ES-I3 (cell line): Measurements from ENCODE around the gene OFD1.

ENCODE experiments used
- H3K36me3 ChIP-seq: 2 replicates; pipeline ENCODE4 v1.6.1; 2013; ENCODE audit warnings: mild to moderate bottlenecking, low read length, control low read depth, moderate library complexity; ENCODE audit not compliant: insufficient read depth
- H3K4me1 ChIP-seq: 2 replicates; pipeline ENCODE4 v1.6.1; 2013; ENCODE audit warnings: mild to moderate bottlenecking, control low read depth, low read length; ENCODE audit not compliant: insufficient read depth
- H3K9ac ChIP-seq: 2 replicates; pipeline ENCODE4 v1.6.1; 2013; ENCODE audit warnings: low read depth, mild to moderate bottlenecking, low read length, moderate library complexity
- H3K9me3 ChIP-seq: 2 replicates; pipeline ENCODE4 v1.6.1; 2013; ENCODE audit warnings: mild to moderate bottlenecking, low read length, moderate library complexity; ENCODE audit not compliant: control insufficient read depth, insufficient read depth

OFD1 gene, protein sequence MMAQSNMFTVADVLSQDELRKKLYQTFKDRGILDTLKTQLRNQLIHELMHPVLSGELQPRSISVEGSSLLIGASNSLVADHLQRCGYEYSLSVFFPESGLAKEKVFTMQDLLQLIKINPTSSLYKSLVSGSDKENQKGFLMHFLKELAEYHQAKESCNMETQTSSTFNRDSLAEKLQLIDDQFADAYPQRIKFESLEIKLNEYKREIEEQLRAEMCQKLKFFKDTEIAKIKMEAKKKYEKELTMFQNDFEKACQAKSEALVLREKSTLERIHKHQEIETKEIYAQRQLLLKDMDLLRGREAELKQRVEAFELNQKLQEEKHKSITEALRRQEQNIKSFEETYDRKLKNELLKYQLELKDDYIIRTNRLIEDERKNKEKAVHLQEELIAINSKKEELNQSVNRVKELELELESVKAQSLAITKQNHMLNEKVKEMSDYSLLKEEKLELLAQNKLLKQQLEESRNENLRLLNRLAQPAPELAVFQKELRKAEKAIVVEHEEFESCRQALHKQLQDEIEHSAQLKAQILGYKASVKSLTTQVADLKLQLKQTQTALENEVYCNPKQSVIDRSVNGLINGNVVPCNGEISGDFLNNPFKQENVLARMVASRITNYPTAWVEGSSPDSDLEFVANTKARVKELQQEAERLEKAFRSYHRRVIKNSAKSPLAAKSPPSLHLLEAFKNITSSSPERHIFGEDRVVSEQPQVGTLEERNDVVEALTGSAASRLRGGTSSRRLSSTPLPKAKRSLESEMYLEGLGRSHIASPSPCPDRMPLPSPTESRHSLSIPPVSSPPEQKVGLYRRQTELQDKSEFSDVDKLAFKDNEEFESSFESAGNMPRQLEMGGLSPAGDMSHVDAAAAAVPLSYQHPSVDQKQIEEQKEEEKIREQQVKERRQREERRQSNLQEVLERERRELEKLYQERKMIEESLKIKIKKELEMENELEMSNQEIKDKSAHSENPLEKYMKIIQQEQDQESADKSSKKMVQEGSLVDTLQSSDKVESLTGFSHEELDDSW

DNA sequence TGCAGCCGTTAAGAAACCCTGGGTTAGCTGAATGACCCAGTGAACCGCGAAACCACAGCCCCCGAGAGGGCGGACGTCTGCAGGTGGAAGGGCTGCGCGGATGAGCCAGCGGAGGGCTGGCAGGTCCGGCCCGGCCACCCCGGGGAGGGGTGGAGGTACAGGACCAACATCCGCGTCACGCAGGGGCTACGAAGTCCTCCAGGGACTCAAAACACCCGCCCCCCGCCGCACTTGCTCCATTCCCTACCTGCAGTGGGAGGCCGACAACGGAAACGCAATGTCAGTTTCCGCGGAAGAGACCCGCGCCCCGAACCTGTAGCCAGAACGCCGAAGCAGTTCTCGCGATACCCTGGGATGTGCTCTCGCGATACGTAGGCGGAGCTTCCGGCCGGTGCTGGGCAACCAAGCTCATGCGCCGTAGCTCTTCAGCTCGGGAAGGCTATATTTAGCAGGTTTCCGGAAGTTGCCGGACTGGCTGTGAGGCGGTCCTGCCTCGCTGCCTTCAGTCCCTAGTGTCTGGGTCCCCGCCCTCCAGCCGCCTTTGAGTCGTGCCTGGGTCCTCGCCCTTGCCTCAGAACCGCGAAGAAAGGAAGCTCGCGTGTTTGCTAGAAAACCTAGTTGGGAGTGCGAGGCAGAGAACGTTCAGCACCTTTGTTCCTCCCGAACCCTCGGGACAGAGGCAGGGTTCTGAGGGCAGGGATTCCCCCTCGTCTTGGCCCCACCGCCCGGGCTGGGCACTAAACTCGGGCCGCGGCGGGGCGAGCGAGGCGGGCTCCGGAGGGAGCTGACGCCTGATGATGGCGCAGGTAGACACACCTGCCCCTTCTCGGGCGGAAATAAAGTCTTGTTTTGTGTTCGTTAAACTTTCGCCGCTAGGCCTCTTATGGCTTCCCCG, at the start of gene OFD1, which contains the start of gene TRAPPC2:
TSS of gene OFD1 (plus strand) at position 471 of the 895 bp plus-strand sequence. CDS start at position 795, 324 bp downstream.
TSS of gene TRAPPC2 (minus strand) at position 343 of the 895 bp plus-strand sequence. CDS start 14,657 bp downstream, outside the sequence.
- no peaks in the 10 kb centered on the region for H3K4me1 ChIP-seq
- peak within 1 kb of the TSS; percentile 83 for H3K9ac ChIP-seq
- no peaks in the 10 kb centered on the region for H3K36me3 ChIP-seq
- H3K9me3 ChIP-seq = no peaks in the 10 kb centered on the region

DNA sequence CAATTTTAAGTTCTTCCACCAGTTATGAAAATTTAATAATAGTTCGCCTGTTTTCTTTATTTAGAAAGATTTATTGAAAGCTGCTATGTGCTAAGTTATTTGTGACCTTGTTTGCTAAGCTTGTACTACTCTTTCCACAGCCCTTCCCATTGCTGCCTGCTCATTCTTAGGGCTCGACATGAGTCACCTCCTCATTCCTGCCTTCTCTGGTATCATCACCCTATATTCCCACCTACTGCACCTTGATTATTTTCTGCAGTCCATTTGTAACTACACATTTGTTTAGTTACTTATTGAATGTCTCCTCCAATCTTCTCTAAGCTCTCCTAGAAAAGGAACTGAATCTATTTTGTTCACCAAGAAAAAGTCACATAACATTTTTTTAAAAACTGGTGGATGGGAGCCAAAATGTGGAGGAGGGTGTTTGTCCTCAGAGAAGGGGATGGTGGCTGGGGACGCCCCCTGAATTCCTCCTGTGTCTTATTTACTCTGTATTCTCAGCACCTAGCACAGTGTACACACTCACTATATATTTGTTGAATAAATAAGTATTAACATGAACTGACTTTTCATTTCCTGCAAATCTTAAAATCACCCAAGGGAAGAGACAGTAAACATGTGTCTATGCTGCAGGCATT, 49.3 kb upstream of the OFD1 start:
- Histone ChIP-seq H3K9ac (no peak overlapping the region), H3K9me3 (no peaks in the 10 kb centered on the region), H3K4me1 (no peaks in the 10 kb centered on the region), H3K36me3 (no peaks in the 10 kb centered on the region)

DNA sequence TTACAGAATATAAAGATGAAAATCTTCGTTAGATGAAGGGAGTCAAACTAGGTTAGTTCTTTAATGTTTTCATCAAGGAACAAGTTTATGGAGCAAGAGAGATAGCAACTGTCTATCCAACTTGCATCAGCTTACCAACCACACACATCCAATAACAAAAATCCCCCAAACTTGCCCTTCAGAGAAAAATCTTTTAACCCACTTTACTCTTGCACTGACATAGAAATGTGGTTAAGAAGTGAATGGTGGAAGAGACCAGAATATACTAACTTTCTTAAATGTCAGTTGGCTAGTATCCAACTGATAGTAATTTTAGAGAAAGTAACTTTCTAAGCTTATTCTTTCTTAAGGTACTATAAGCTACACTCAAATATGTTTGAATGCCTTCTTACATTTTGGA, 47.3 kb upstream of the OFD1 start:
- Histone ChIP-seq H3K9ac (no peak overlapping the region), H3K36me3 (no peaks in the 10 kb centered on the region), H3K9me3 (no peaks in the 10 kb centered on the region), H3K4me1 (no peaks in the 10 kb centered on the region)

DNA sequence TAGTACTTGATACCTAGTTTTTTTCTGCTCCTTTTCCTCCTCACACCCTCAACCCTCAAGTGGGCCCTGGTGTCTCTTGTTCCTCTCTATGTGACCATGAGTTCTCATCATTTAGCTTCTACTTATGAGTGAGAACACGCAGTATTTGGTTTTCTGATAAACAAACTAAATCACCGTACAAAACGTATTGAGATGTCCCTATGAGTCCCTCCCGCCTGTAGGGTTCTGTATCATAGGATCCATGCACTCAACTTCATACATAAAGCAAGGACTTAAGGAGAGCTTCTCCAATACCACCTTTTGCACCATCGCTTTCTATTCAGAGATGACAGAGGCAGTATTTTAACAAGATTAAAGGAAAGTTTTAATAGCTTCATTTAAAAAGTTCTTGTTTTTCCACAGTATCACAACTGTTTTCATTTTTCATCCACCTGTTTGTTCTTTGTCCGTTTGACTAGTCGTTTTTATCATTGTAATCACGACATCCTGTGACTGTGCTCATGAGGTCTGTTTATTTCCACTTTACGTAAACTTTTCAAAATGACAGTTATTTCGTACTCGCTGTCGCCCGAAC, 46.1 kb upstream of the OFD1 start:
- peaks cover 11% of the 10 kb centered on the region for H3K4me1 ChIP-seq
- H3K36me3 ChIP-seq = no peaks in the 10 kb centered on the region
- peak overlapping the region; percentile 47; the same call in 1 of the 2 replicates for H3K9ac ChIP-seq
- H3K9me3 ChIP-seq = no peaks in the 10 kb centered on the region

DNA sequence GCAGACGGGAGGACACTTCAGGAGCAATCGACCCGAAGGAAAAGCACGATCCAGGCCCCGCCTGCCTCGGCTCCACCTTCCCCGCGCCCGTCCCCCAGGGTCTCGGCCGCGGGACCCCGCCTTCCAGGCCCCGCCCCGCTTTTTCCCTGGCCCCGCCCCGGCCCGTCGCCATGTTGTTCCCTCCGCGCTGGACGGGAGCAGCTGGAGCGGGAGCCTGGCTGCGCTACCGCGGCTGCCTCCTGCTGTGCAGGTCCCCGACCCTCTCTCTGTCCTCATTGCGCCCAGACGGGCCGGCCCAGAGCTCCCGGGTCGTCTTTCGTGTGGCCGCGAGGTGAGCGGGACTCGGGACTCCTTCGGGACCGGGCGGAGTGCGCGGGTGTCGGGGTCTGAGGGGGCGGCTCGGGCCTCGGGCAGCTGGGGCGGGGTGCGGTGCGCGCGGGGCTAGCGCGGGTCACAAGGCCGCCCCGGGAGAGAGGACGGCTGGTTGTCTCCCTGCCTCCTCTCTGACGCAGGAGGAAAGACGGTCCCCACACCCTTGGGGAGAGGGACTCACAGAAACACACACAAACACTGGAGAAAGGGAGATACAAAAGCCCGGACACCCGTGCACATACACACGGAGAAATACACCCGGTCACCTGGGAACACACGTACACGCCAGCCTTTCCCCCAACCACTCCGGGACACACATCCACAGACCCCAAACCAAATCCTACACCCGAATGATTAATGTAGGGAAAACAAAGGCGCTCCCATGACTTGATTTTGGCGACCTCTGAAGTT, 45.4 kb upstream of the OFD1 start, which contains the start of gene RAB9A:
TSS of gene RAB9A (plus strand) at position 171 of the 783 bp plus-strand sequence. CDS start 19,619 bp downstream, outside the sequence.
- H3K9me3 ChIP-seq = no peaks in the 10 kb centered on the region
- peak within 1 kb of the TSS; percentile 77 for H3K9ac ChIP-seq
- H3K36me3 ChIP-seq = no peaks in the 10 kb centered on the region
- peaks cover 16% of the 10 kb centered on the region for H3K4me1 ChIP-seq

DNA sequence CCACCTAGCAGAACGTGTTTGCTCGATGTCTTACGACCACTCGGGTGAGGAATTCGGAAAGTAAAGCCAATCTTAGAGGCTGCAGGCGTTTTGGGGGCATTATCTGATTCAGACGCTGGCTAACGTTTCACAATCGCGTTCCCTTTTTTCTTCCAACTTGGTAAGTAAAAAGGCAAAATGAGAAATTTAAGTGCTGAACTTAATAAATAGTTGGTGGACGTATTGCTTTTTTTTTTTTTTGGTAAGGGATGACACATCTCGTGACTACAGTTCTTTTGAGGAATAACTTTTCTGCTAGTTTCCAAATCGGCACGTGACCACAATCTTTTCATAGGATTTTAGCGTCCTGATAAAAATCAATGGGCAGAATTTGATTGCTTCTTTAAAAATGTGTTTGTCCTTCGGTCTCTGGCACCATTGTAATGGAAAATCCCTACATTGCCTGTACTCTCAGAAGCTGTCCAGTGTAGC, 44.8 kb upstream of the OFD1 start:
- peaks cover 22% of the 10 kb centered on the region for H3K4me1 ChIP-seq
- no peaks in the 10 kb centered on the region for H3K36me3 ChIP-seq
- no peaks in the 10 kb centered on the region for H3K9me3 ChIP-seq
- H3K9ac ChIP-seq = peak overlapping the region; percentile 77

DNA sequence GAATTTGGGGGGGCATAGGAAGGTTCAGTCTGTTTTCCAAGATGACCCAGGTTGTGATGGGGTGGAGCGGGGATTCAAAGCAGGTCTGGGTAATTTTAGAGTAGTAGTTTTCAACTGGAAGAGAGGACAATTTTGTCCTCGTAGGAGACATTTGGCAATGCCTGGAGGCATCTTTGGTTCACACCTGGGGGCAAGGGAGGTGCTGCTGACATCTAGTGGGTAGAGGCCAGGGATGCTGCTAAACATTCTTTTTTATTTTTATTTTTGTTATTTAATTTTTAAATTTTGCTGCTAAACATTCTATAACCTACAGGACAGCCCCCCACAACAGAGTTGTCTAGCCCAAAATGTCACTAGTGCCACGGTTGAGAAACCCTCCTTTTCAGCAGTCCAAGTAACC, 43.7 kb upstream of the OFD1 start:
- Histone ChIP-seq H3K36me3 (no peaks in the 10 kb centered on the region), H3K4me1 (peaks cover 25% of the 10 kb centered on the region), H3K9ac (0 out of 2 replicates have a peak overlapping the region, but pooled peaks have one; percentile 77), H3K9me3 (no peaks in the 10 kb centered on the region)

DNA sequence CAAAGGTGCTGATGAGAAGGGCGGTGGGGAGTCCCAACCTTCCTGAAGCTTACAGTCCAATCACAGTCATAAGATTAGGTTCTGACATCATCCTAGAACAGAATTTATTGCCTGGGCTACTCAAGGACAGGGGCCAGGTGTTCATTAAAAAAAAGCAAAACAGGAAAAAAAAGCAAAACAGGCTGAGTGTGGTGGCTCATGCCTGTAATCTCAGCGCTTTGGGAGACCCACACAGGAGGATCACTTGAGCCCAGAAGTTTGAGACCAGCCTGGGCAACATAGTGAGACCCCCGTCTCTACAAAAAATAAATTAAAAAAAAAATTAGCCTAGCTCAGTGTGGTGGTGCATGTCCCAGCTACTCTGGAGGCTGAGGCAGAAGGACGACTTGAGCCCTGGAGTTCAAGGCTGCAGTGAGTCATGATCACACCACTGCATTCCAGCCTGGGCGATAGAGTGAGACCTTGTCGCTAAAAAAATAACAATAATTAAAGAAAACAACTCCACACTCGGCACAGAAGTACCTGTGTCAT, 42.6 kb upstream of the OFD1 start:
- H3K4me1 ChIP-seq = peaks cover 25% of the 10 kb centered on the region
- H3K9ac ChIP-seq = no peak overlapping the region
- no peaks in the 10 kb centered on the region for H3K9me3 ChIP-seq
- H3K36me3 ChIP-seq = no peaks in the 10 kb centered on the region

DNA sequence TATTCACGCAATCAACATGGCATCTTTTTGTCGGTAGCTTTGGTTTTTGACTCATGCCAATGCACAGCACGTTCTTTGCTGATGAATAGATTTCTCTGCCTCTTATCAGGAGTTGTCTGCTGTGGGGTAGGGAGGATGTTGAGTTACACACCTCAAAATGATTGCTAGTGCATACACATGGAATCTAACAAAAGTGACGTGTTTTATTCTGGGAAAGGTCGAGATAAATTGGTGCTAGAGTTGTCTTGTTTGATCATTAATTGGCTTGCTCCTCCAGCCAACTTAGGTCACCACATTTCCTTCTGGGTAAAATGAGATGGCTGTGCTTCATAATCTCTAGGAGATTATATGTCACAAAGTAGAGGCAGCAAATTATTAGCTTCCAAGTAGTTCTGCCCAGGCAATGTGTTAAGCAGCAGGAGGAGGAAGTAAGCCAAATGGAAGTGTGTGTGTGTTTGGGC, 41.7 kb upstream of the OFD1 start:
- peaks cover 28% of the 10 kb centered on the region for H3K4me1 ChIP-seq
- H3K36me3 ChIP-seq = no peaks in the 10 kb centered on the region
- no peaks in the 10 kb centered on the region for H3K9me3 ChIP-seq
- no peak overlapping the region for H3K9ac ChIP-seq

DNA sequence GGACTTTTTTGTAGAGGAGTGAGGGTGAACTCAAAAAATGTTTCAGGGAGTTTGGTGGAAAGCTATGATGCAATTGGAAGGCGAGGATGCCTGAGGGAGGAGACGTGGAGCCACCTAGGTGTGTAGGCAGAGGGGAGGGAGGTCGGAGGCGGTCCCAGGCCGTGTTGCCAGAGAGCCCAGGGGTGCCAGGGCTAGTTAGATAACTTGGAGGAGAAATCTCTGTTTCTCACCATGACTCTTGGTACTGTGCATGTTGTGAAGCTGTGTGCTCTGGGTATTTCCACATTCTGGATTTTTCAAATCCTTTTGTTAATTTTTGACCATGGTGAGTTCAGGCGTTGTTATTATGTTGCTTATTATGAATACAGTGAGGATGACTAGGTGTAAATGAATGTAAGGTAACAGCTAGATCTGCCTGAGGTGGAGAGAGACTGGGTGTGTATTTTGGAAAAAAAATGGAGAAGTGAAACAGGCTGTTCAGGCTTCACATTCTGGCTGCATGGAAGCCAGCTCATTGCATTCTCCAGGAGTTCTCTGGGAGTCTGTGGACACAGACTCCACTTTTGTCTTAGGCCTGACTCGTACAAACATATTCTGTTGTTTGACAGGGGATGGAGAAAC, 41.1 kb upstream of the OFD1 start:
- H3K9me3 ChIP-seq = no peaks in the 10 kb centered on the region
- H3K9ac ChIP-seq = no peak overlapping the region
- H3K36me3 ChIP-seq = no peaks in the 10 kb centered on the region
- peaks cover 33% of the 10 kb centered on the region for H3K4me1 ChIP-seq

DNA sequence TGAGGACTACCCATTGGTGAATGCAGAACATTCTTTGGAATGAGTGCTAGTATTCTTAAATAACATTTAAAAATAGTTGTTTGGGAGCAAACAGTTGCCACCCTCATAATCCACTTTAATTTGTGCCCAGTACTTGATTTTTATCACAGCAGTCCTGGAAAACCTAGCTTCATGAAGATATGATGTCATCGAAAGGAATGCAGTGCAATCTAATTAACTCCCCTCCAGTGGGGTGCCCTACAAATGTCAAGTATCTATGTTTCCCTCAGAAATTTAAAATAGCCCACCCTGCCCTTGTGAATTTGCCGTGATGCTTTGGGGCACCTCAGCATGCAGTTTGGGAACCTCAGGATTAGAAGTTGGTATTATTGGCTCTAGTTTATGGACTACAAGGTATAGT, 40.2 kb upstream of the OFD1 start:
- H3K4me1 ChIP-seq = peaks cover 40% of the 10 kb centered on the region
- no peaks in the 10 kb centered on the region for H3K36me3 ChIP-seq
- H3K9ac ChIP-seq = no peak overlapping the region

DNA sequence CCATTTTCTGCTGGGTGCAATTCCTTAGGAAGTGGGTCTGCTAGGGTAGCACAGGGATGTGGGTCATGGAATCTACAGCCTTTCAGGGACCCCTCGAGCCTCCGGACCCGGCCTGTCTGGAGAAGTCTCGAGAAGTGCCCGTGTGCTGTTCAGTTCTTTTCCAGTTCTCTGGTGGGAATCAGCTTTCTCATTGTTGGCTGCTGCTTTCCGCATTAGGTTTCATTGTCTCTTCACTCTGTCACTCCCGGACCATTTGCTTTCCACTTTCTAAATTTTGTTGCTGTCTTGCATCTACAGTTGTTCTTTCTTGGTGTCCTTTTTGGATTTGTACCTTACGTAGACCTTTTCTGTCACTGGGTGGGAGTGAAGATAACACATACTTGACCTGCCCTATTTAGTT, 39.6 kb upstream of the OFD1 start:
- Histone ChIP-seq H3K9ac (no peak overlapping the region), H3K36me3 (no peaks in the 10 kb centered on the region), H3K4me1 (peaks cover 41% of the 10 kb centered on the region), H3K9me3 (no peaks in the 10 kb centered on the region)

More for the DNA sequence above, 40.2 kb upstream of the OFD1 start:
- no peaks in the 10 kb centered on the region for H3K9me3 ChIP-seq
